ENCODE measurements around the gene CALML3. TPM values are rescaled to one million over a fixed set of nuclear protein-coding genes. Genes with fewer than 3 reads are reported as not detected.

CALML3 gene
- total RNA-seq, 1 donor from 2014 or later = not detected

DNA sequence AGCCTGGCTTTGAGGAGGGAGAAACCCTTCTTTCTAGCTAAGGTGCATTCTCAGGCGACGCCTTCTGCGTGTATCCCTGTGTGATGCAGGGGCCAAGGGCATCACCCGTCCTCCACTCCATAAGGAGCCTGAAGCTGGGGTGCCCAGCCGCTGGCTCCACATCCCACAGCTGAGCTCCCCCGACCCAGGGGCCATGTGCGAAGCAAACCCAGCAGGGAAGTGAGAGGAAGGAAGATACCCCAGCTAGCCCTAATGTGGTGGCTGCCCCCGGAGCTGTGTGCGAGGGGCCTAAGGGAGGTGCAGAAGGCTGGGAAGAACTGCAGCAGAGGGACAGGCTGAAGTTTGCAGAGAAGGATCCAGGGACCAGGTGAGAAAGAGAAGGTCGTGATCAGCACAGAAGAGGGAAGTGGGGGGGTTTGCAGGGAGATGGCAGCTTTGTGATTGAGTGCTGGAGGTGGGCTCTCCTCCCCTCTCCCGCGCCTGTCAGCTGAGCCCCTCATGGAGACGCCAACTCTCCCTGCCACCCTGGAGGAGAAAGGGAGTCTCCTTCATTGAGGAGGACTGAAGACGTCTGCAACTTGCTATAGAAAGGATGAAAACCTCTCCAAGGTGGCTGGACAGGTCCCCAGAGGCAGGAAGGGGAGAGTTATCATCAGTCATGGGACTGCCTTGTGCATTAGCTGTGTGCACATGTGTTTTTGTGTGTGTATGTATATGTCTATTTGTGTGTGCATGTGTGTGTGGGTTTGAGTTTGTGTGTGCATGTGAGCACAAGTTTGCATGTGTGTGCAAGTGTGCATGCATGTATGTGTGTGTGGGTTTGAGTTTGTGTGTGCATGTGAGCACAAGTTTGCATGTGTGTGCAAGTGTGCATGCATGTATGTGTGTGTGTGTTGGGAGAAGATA lies 21.9 kb upstream of the CALML3 start:
- Histone ChIP-seq H3K27me3 (ENCODE audit: low read depth) (peaks cover 24% of the 10 kb centered on the region), H3K4me3 (no peak overlapping the region), H3K36me3 (no peaks in the 10 kb centered on the region), H3K4me1 (no peaks in the 10 kb centered on the region), H3K9me3 (replicated peaks) (no peaks in the 10 kb centered on the region), H3K27ac (replicated peaks) (no peak overlapping the region)
- intact Hi-C loops (cut with micrococcal nuclease) = no loop called here
- DNase-seq = no peak
- no peak for TF ChIP-seq CTCF (IDR thresholded peaks at IDR 0.05; ENCODE audit: borderline replicate concordance)

DNA sequence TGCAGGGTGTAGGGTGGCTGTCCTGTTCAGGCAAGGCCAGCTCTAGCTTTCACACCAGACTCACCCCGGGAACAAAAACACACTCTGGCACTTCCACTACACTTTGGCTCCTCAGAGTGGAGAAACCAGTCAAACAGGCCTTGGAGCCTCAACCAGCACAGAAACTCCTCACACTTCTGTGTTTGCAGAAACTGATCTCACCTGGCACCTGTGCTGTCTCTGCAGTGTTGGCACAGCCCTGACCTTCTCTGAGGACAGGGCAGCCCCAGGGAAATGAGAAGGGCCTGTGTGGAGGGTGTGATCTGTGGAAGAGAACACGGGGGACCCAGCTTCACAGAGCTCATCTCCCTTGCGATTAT lies 21.3 kb upstream of the CALML3 start:
- no peak for TF ChIP-seq CTCF (IDR thresholded peaks at IDR 0.05; ENCODE audit: borderline replicate concordance)
- Histone ChIP-seq H3K4me1 (no peaks in the 10 kb centered on the region), H3K4me3 (no peak overlapping the region), H3K27ac (replicated peaks) (no peak overlapping the region), H3K27me3 (ENCODE audit: low read depth) (peaks cover 24% of the 10 kb centered on the region), H3K9me3 (replicated peaks) (no peaks in the 10 kb centered on the region), H3K36me3 (no peaks in the 10 kb centered on the region)
- intact Hi-C loops (cut with micrococcal nuclease) = no loop called here
- no peak for DNase-seq

DNA sequence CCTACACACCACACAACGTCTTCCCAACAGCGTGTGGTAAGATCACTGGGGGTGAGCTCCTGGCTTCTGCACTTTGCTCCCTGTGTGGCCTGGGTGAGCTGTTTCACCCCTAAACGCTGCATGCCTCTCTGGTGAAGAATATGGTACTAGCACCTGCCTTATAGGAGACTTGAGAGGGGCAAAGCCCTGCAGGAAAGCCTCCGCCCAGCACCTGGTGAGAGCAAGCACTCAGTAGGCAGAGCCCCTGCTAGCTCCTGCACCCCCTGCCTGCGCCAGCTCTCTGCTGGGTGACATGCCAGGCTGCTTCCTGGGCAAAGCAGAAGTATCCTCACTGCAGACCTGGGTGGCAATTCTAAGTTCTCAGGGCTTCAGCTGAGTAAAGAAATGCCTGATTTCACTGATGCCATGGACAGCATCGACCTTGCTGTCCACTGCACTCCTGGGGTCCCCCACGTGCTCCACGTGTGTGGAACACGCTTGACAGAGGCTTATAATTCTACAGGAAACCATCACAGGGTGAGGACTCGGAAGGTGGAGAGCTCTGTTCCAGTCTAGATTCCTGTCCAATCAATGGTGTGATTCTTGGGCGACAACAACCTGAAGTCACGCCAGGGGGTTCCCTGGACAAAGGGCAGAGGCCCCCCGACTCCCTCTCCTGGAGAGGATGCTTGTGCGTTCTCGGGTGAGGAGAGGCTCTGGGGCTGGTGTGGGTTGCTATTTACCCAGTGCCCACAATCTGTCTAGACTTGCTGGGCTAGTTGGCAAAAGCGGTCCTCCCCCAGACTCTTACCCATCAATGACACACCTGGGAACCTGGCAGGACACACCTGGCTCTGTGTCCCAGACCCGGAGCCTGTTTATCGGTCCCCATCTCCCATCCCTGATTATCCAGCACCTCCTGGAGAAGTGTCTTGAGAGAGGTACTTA lies 20.4 kb upstream of the CALML3 start:
- no peak for DNase-seq

GRCh38 chr10:5506246-5506645 lies 18.5 kb upstream of the CALML3 start:
- intact Hi-C loops (cut with micrococcal nuclease) = no loop called here

More for the DNA sequence above, 20.4 kb upstream of the CALML3 start:
- no peaks in the 10 kb centered on the region for H3K36me3 ChIP-seq
- no peaks in the 10 kb centered on the region for H3K9me3 ChIP-seq (replicated peaks)
- no peak overlapping the region for H3K4me3 ChIP-seq
- no peak overlapping the region for H3K27ac ChIP-seq (replicated peaks)
- H3K27me3 ChIP-seq (ENCODE audit: low read depth) = peaks cover 24% of the 10 kb centered on the region
- no peaks in the 10 kb centered on the region for H3K4me1 ChIP-seq
- intact Hi-C loops (cut with micrococcal nuclease) = no loop called here
- TF ChIP-seq CTCF (IDR thresholded peaks at IDR 0.05; ENCODE audit: borderline replicate concordance) = no peak

More at GRCh38 chr10:5506246-5506645, 18.5 kb upstream of the CALML3 start:
- Histone ChIP-seq H3K9me3 (replicated peaks) (no peaks in the 10 kb centered on the region), H3K4me3 (no peak overlapping the region), H3K27ac (replicated peaks) (no peak overlapping the region), H3K27me3 (ENCODE audit: low read depth) (peaks cover 18% of the 10 kb centered on the region), H3K36me3 (no peaks in the 10 kb centered on the region), H3K4me1 (no peaks in the 10 kb centered on the region)
- DNase-seq = no peak
- no peak for TF ChIP-seq CTCF (IDR thresholded peaks at IDR 0.05; ENCODE audit: borderline replicate concordance)

Measured in left ventricle myocardium inferior (tissue), 1 donor.